GM12891 (cell line): ENCODE measurements around the gene ROR1.
A peak's percentile ranks its signal among the peaks of the same experiment; 100 is the strongest.

Experiments used
- DNase-seq: peaks from one replicate; pipeline ENCODE4 v3.0.0; 2011; ENCODE audit warnings: low spot score; ENCODE audit not compliant: insufficient read length
- FAIRE-seq: peaks from 2 replicates; lab custom pipeline; 2011; peaks lifted over from hg19 to GRCh38; lab: Jason Lieb, UNC
- PAX5 ChIP-seq: IDR thresholded peaks from 2 replicates; pipeline ENCODE4 v1.6.1; 2011; ENCODE audit warnings: low read length, moderate library complexity, mild to moderate bottlenecking; ENCODE audit not compliant: insufficient read depth, severe bottlenecking
- POLR2A ChIP-seq: IDR thresholded peaks from 2 replicates; pipeline ENCODE4 v1.6.1; 2011; ENCODE audit warnings: low read depth, low read length, control low read depth
- POLR2AphosphoS5 ChIP-seq: IDR thresholded peaks from 2 replicates; pipeline ENCODE4 v1.6.1; 2011; ENCODE audit warnings: low read depth, low read length, control low read depth
- POU2F2 ChIP-seq: IDR thresholded peaks from 2 replicates; pipeline ENCODE4 v1.6.1; 2011; ENCODE audit warnings: low read depth, mild to moderate bottlenecking, control low read depth, low read length, moderate library complexity
- SPI1 ChIP-seq: IDR thresholded peaks from 2 replicates; pipeline ENCODE4 v1.6.1; 2011; ENCODE audit warnings: low read depth, low read length, control low read depth
- TAF1 ChIP-seq: IDR thresholded peaks from 2 replicates; pipeline ENCODE4 v1.6.1; 2011; ENCODE audit warnings: low read depth, low read length, control low read depth

ROR1 gene

GRCh38 chr1:63901094-63901493 lies 127.3 kb downstream of the ROR1 start:
- TF ChIP-seq POLR2AphosphoS5 (no peak), POU2F2 (no peak), PAX5 (no peak), SPI1 (no peak), POLR2A (no peak), TAF1 (no peak)
- FAIRE-seq = peak; percentile 50
- DNase-seq = no peak

- no peak for DNase-seq
- TF ChIP-seq TAF1 = no peak
- TF ChIP-seq POLR2AphosphoS5 = no peak
- no peak for TF ChIP-seq POU2F2
- TF ChIP-seq PAX5 = no peak
- no peak for TF ChIP-seq SPI1
- no peak for TF ChIP-seq POLR2A
- FAIRE-seq = no peak
Measured at GRCh38 chr1:63902844-63903589, 129.2 kb downstream of the ROR1 start.

GRCh38 chr1:63903947-63904610 lies 130.3 kb downstream of the ROR1 start:
- no peak for TF ChIP-seq POLR2A
- peak; percentile 60; the same call in 1 of the 2 replicates for TF ChIP-seq SPI1
- DNase-seq (no peak), FAIRE-seq (no peak)

- TF ChIP-seq POU2F2 (no peak), PAX5 (no peak), SPI1 (no peak), POLR2A (no peak), TAF1 (no peak), POLR2AphosphoS5 (no peak)
- no peak for FAIRE-seq
- no peak for DNase-seq
Measured at GRCh38 chr1:63904826-63905225, 131.0 kb downstream of the ROR1 start.

- TF ChIP-seq POLR2AphosphoS5 = no peak
- no peak for TF ChIP-seq SPI1
- no peak for DNase-seq
- no peak for FAIRE-seq
Measured at GRCh38 chr1:63906047-63906704, 132.4 kb downstream of the ROR1 start.

- TF ChIP-seq TAF1 (no peak), SPI1 (no peak), POLR2AphosphoS5 (no peak), POU2F2 (no peak), POLR2A (no peak), PAX5 (no peak)
- FAIRE-seq (no peak), DNase-seq (no peak)
Measured at GRCh38 chr1:63907051-63907450, 133.2 kb downstream of the ROR1 start.

- FAIRE-seq (no peak), DNase-seq (no peak)
- no peak for TF ChIP-seq POLR2AphosphoS5
- no peak for TF ChIP-seq SPI1
- no peak for TF ChIP-seq PAX5
- no peak for TF ChIP-seq POU2F2
- TF ChIP-seq TAF1 = no peak
- TF ChIP-seq POLR2A = no peak
Measured at GRCh38 chr1:63908016-63908415, 134.2 kb downstream of the ROR1 start.

DNA sequence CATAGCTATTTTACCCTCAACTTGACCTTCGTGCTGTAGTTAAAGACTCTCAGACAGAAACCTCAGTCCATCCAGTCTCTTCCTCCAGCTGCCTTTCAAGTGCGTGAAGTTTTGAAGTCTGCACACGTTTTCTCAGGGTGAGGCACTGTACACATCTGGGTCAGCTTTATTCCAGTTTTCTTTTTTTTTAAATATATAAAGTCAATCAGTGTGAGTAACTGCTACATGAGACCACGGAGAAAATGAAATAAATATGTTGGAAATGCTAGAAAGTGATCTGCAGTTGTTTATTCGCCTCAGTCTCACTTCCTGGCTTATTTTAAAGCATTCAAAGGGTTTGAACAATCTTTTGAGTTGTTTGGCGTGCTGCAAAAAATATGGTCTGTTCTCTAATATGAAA lies 135.7 kb downstream of the ROR1 start:
- no peak for DNase-seq
- TF ChIP-seq PAX5 (no peak), TAF1 (no peak), SPI1 (no peak), POLR2A (no peak)
- no peak for FAIRE-seq

GRCh38 chr1:63911049-63911448 lies 137.2 kb downstream of the ROR1 start:
- TF ChIP-seq POU2F2 = no peak
- TF ChIP-seq SPI1 = no peak
- no peak for TF ChIP-seq PAX5
- TF ChIP-seq TAF1 = no peak
- TF ChIP-seq POLR2AphosphoS5 = no peak
- no peak for TF ChIP-seq POLR2A
- DNase-seq (no peak), FAIRE-seq (no peak)
